Small intestine (tissue), 7 donors: ENCODE results near the gene HRC. TPM values are rescaled to one million over a fixed set of nuclear protein-coding genes. Genes with fewer than 3 reads are reported as not detected.

Source experiments
- DNase-seq, 2 donors: peaks; one replicate each; pipeline versions ENCODE4 v3.0.0 to v3.0.0-alpha.2; 2013
- FAIRE-seq: peaks from 2 replicates; lab custom pipeline; 2012; peaks lifted over from hg19 to GRCh38; lab: Jason Lieb, UNC
- H3K27ac ChIP-seq, 3 donors: one replicate each; pipeline ENCODE4 v1.5.1; 2013; ENCODE audit warnings: low read length in 2 of 3, mild to moderate bottlenecking in 2 of 3, control low read depth in 1 of 3, inconsistent platforms in 1 of 3, low read depth in 1 of 3, moderate library complexity in 1 of 3
- H3K27me3 ChIP-seq, 3 donors: one replicate each; pipeline ENCODE4 v1.6.1; 2013; ENCODE audit warnings: low read length in 3 of 3, inconsistent platforms in 1 of 3; ENCODE audit not compliant: control insufficient read depth in 3 of 3, insufficient read depth in 3 of 3
- H3K36me3 ChIP-seq, 3 donors: one replicate each; pipeline ENCODE4 v1.6.1; 2013; ENCODE audit warnings: low read length in 3 of 3, inconsistent platforms in 1 of 3, low read depth in 1 of 3, mild to moderate bottlenecking in 1 of 3, moderate library complexity in 1 of 3; ENCODE audit not compliant: control insufficient read depth in 3 of 3, insufficient read depth in 2 of 3
- H3K4me1 ChIP-seq, 3 donors: one replicate each; pipeline ENCODE4 v1.6.1; 2013; ENCODE audit warnings: low read length in 2 of 3, inconsistent platforms in 1 of 3, low read depth in 1 of 3, mild to moderate bottlenecking in 1 of 3, moderate library complexity in 1 of 3; ENCODE audit not compliant: control insufficient read depth in 3 of 3, insufficient read depth in 2 of 3
- H3K4me3 ChIP-seq, 3 donors: one replicate each; pipeline ENCODE4 v1.5.1; 2013; ENCODE audit warnings: low read length in 3 of 3, control low read depth in 1 of 3, inconsistent platforms in 1 of 3, low read depth in 1 of 3, mild to moderate bottlenecking in 1 of 3, moderate library complexity in 1 of 3
- H3K9me3 ChIP-seq, 2 donors: one replicate each; pipeline ENCODE4 v1.6.1; 2013; ENCODE audit warnings: low read depth in 1 of 2, low read length in 1 of 2; ENCODE audit not compliant: control insufficient read depth in 2 of 2, insufficient read depth in 1 of 2
- WGBS, 3 donors: extraction: QIAGEN DNeasy Blood & Tissue Kit; methylation state at CpG; one replicate each; pipeline ENCODE4 v1.1.7; 2013; 5-methylcytosine and 5-hydroxymethylcytosine counted together
- polyA plus RNA-seq, 4 donors: library from polyadenylated mRNA; stranded (reverse) in 3 of 4; unstranded in 1 of 4; fragments of 200-250 nt in 3 of 4; fragments of 120-200 nt in 1 of 4; gene quantifications; one replicate each; pipeline versions ENCODE4 v1.2.1 to v1.2.3, GENCODE V29; 2013
- donor health status: healthy with polysubstance abuse.
- donor health status: control.
- donor health status: control.
- donor health status: Bipolar disorder and iron deficiency.
- donor health status: healthy.

The HRC gene
- polyA plus RNA-seq, 4 donors = 0.67 to 2.6 (median 2.0) TPM

DNA sequence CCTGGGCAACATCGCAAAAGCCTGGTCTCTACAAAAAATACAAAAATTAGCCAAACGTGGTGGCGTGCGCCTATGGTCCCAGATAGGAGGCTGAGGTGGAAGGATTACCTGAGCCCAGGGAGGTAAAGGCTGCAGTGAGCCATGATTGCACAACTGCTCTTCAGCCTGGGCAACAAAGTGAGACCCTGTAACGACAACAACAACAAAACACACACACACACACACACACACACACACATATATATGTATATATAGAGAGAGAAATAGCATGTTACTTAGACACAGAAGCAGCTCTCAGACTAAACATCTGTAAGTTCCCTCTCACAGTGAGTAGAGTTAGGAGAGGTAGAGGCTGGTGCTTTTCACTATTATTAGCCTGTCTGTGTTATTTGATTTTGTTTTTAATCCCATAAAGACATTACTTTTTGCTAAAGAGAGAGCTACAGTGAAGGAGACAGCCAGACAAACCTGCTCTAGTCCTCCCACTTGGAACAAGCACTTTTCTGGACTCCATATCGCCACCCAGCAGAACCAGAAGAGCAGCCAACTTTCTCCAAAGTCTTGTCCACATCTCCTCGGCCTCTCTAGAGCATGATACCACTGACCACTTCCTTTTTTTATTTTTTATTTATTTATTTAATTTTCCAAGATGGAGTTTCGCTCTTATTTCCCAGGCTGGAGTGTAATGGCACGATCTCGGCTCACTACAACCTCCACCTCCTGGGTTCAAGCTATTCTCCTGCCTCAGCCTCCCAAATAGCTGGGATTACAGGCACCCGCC, 43.8 kb downstream of the HRC start:
- no peak overlapping the region for H3K4me3 ChIP-seq
- no peak for DNase-seq
- no peak for FAIRE-seq
- no peaks in the 10 kb centered on the region for H3K27me3 ChIP-seq
- WGBS, 3 donors = 82 to 86% (median 83%) methylated on average over 11 of the region's 11 CpGs
- H3K9me3 ChIP-seq = no peaks in the 10 kb centered on the region
- H3K36me3 ChIP-seq = peaks cover 9 to 39% (median 10%) of the 10 kb centered on the region in 3 donors
- peaks cover 0 to 3% (median 3%) of the 10 kb centered on the region in 3 donors for H3K4me1 ChIP-seq
- H3K27ac ChIP-seq = no peak overlapping the region

DNA sequence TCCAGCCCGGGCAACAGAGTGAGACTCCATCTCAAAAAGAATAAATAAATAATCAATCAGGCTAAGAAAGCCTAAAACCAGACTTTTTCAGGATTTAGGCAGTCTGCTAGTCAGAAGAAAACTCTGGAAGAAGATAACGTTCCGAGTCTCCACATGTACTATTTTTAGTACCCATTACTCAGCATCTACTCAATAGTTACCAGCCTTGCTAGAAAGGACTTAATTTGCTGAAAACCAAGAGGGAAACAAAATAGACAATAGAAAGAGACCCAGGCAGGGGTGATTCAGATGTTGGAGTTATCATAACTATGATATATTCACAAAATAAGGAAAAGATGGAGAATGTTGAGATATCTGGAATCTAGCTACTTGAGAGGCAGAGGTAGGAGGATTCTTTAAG, 44.6 kb downstream of the HRC start:
- no peak overlapping the region for H3K27ac ChIP-seq
- DNase-seq = no peak
- peaks cover 0 to 3% (median 3%) of the 10 kb centered on the region in 3 donors for H3K4me1 ChIP-seq
- H3K27me3 ChIP-seq = no peaks in the 10 kb centered on the region
- H3K4me3 ChIP-seq = no peak overlapping the region
- H3K9me3 ChIP-seq = no peaks in the 10 kb centered on the region
- H3K36me3 ChIP-seq = peaks cover 9 to 41% (median 12%) of the 10 kb centered on the region in 3 donors
- 38 to 55% (median 42%) methylated on average over 3 of the region's 3 CpGs for WGBS, 3 donors
- FAIRE-seq = no peak

DNA sequence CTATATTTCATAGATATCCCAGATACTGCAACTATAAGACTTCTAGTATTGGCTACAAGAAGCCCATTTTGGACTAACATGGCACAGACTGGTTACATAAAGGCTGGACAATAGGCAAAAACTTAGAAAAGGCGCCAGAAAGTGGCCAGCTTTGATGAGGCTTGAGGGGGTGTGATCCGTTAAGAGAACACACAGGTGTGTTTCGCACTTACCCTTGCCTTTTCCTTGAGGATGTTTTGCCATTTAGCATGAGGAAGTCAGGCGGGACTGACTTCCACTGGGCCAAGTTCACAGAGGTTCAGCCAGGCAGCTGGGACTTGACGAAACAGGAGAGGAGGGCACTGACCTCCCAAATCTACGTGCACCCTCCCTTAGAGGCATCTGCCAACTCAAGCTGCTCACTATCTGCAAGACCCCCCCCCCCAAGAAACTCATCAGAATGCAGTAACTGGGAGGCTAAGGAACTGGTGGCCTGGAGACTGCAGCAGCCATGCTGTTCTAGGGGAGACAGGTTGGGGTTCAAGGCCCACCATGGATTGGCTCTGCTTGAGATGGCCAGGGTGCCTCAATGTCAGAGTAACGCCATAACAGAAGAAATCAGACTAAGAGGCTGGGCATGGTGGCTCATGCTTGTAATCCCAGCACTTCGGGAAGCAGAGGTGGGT, 45.5 kb downstream of the HRC start:
- WGBS, 3 donors = 82 to 89% (median 87%) methylated on average over 8 of the region's 8 CpGs
- DNase-seq (no peak), FAIRE-seq (no peak)
- Histone ChIP-seq H3K9me3 (no peaks in the 10 kb centered on the region), H3K27me3 (no peaks in the 10 kb centered on the region), H3K4me3 (no peak overlapping the region), H3K27ac (no peak overlapping the region), H3K4me1 (peaks cover 0 to 3% (median 2%) of the 10 kb centered on the region in 3 donors), H3K36me3 (peaks cover 12 to 49% (median 13%) of the 10 kb centered on the region in 3 donors)

DNA sequence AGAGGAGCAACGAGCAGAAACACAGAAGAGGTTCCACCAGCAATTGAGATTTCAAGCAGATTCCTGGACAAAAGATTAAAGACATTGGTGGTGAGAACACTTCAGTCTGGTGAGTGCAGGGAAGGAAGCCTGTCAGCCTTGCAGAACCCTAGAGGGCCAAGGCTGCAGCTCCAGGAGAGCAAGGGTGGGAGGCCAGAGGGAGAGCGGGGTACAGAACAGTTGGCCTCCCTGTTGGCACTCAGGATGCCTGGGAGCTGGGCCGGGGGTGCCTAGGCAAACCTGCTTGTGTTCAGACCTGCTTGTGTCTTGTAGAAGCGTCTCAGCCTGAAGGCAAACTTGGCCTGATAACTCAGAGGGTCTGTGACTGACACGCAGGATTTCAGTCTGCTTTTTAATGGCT, 46.1 kb downstream of the HRC start:
- Histone ChIP-seq H3K27ac (no peak overlapping the region), H3K27me3 (no peaks in the 10 kb centered on the region), H3K36me3 (peaks cover 12 to 55% (median 13%) of the 10 kb centered on the region in 3 donors), H3K4me3 (no peak overlapping the region), H3K9me3 (no peaks in the 10 kb centered on the region), H3K4me1 (peaks cover 0 to 3% (median 2%) of the 10 kb centered on the region in 3 donors)
- FAIRE-seq (no peak), DNase-seq (no peak)
- WGBS, 3 donors = 80 to 88% (median 86%) methylated on average over 5 of the region's 5 CpGs

DNA sequence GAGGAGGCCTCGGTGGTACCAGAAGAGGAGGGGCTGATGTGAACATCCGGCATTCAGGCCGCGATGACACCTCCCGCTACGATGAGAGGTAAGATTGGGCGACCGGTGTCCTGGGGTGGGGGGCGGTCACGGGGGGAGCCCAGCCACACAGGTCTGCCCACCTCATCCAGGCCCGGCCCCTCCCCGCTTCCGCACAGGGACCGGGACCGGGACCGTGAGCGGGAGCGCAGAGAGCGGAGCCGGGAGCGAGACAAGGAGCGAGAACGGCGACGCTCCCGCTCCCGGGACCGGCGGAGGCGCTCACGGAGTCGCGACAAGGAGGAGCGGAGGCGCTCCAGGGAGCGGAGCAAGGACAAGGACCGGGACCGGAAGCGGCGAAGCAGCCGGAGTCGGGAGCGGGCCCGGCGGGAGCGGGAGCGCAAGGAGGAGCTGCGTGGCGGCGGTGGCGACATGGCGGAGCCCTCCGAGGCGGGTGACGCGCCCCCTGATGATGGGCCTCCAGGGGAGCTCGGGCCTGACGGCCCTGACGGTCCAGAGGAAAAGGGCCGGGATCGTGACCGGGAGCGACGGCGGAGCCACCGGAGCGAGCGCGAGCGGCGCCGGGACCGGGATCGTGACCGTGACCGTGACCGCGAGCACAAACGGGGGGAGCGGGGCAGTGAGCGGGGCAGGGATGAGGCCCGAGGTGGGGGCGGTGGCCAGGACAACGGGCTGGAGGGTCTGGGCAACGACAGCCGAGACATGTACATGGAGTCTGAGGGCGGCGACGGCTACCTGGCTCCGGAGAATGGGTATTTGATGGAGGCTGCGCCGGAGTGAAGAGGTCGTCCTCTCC, 47.4 kb downstream of the HRC start:
- 96 to 97% (median 96%) methylated on average over 90 to 93 of the region's 93 CpGs for WGBS, 3 donors
- Histone ChIP-seq H3K36me3 (peaks cover 12 to 67% (median 13%) of the 10 kb centered on the region in 3 donors), H3K27ac (no peak overlapping the region), H3K4me3 (no peak overlapping the region), H3K4me1 (no peaks in the 10 kb centered on the region), H3K27me3 (no peaks in the 10 kb centered on the region), H3K9me3 (no peaks in the 10 kb centered on the region)
- FAIRE-seq = no peak
- DNase-seq = no peak

DNA sequence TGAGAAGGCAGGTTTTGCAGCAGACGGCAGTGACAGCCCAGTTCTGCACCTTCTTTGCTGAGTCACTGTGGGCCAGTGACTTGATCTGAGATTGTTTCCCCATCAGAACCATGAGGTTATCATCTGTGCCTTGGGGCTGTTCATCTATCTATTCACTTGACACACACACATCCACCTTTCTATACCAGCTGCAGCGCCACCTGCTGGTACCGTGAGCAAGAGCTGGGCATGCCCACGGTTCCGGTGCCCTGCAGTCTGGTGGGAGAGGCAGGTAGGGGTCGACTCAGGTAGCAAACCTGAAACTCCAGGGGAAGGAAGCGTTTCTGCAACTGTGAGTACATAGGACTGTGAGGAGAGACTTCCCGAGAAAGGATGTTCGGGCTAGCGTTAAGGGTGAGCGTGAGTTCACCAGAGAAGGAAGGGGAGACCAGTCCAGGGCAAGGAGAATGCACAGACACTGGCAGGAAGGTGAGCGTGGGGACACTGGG, 48.5 kb downstream of the HRC start:
- no peak for FAIRE-seq
- no peaks in the 10 kb centered on the region for H3K9me3 ChIP-seq
- peak; percentile 61 to 70 for DNase-seq
- 56 to 64% (median 63%) methylated on average over 12 of the region's 12 CpGs for WGBS, 3 donors
- H3K27ac ChIP-seq = no peak overlapping the region
- no peaks in the 10 kb centered on the region for H3K4me1 ChIP-seq
- H3K4me3 ChIP-seq = no peak overlapping the region
- peaks cover 17 to 78% (median 20%) of the 10 kb centered on the region in 3 donors for H3K36me3 ChIP-seq
- H3K27me3 ChIP-seq = no peaks in the 10 kb centered on the region

DNA sequence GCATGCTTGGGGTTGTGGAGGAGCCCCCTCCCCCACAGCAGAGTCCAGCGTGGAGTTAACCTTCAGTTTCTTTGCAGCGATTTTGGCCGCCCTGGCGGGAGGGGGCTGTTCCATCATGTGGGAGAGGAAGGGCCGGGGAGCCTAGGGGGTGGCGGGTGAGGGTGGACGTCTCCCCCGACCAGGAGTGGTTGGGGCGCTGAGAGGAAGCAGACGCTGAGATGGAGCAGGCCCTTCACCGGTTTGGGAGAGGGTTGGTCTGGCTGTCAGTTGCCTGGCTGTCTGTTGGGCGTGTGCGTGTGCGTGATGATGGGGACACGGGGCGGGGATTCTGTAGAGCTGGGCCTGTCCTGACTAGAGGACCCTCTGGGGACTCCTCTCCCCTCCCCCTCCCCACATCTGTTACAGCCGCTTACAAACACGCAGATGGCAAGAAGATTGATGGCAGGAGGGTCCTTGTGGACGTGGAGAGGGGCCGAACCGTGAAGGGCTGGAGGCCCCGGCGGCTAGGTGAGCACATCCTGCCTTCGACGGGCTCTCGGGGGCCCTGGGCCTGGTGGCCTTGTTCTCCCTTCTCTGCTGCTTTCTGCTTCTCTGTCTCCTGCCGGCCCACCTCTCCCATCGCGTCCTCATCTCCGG, 50.8 kb downstream of the HRC start:
- H3K4me3 ChIP-seq = no peak overlapping the region
- H3K27me3 ChIP-seq = no peaks in the 10 kb centered on the region
- H3K27ac ChIP-seq = no peak overlapping the region
- H3K4me1 ChIP-seq = no peaks in the 10 kb centered on the region
- no peaks in the 10 kb centered on the region for H3K9me3 ChIP-seq
- H3K36me3 ChIP-seq = peaks cover 25 to 97% (median 29%) of the 10 kb centered on the region in 3 donors
- DNase-seq (no peak), FAIRE-seq (no peak)
- 80 to 91% (median 86%) methylated on average over 28 to 30 of the region's 30 CpGs for WGBS, 3 donors
